HPDE6-E6E7 (cell line): Measurements from ENCODE around the gene XAB2.
A peak's percentile ranks its signal among the peaks of the same experiment; 100 is the strongest.

ENCODE experiments used
- DNase-seq: peaks from one replicate; pipeline ENCODE4 v3.0.0; 2011; ENCODE audit warnings: missing footprints; ENCODE audit errors: extremely low spot score

The XAB2 gene

GRCh38 chr19:7629347-7630054, at the start of gene XAB2, which contains the start of gene PET100:
Gene XAB2, minus strand, starts transcription at chr19:7629545. Its CDS starts 18 bp downstream, at chr19:7629527.
Gene PET100, plus strand, starts transcription at chr19:7629793. Its CDS starts 41 bp downstream, at chr19:7629834.
- peak; percentile 99 for DNase-seq

GRCh38 chr19:7677669-7678311, 48.4 kb upstream of the XAB2 start:
- DNase-seq, result no peak

GRCh38 chr19:7676854-7677253, 47.5 kb upstream of the XAB2 start, which contains the start of gene MCEMP1:
Gene MCEMP1, plus strand, starts transcription at chr19:7677090. Its CDS starts 31 bp downstream, at chr19:7677121.
- DNase-seq, result no peak

GRCh38 chr19:7676376-7676775, 47.0 kb upstream of the XAB2 start:
- no peak for DNase-seq

GRCh38 chr19:7674010-7675005, 45.0 kb upstream of the XAB2 start:
- DNase-seq, result peak; percentile 50

- no peak for DNase-seq
Observed at GRCh38 chr19:7672522-7672921, 43.2 kb upstream of the XAB2 start.

- DNase-seq, result no peak
Observed at GRCh38 chr19:7670790-7671189, 41.4 kb upstream of the XAB2 start.

GRCh38 chr19:7670150-7670783, 40.9 kb upstream of the XAB2 start:
- no peak for DNase-seq

- no peak for DNase-seq
Observed at GRCh38 chr19:7669641-7670040, 40.3 kb upstream of the XAB2 start.

GRCh38 chr19:7668842-7669241, 39.5 kb upstream of the XAB2 start, which contains the start of gene RETN:
Gene RETN, plus strand, starts transcription at chr19:7669049. Its CDS starts 278 bp downstream, at chr19:7669327.
- no peak for DNase-seq

- no peak for DNase-seq
Observed at GRCh38 chr19:7665076-7665475, 35.7 kb upstream of the XAB2 start.

GRCh38 chr19:7663706-7664105, 34.4 kb upstream of the XAB2 start:
- DNase-seq, result no peak

GRCh38 chr19:7662657-7663056, 33.3 kb upstream of the XAB2 start:
- DNase-seq, result no peak

GRCh38 chr19:7661744-7662538, 32.6 kb upstream of the XAB2 start:
- no peak for DNase-seq

- no peak for DNase-seq
Observed at GRCh38 chr19:7658219-7658686, 28.9 kb upstream of the XAB2 start.

- no peak for DNase-seq
Observed at GRCh38 chr19:7657131-7657751, 27.9 kb upstream of the XAB2 start.

- no peak for DNase-seq
Observed at GRCh38 chr19:7655581-7655980, 26.2 kb upstream of the XAB2 start.

- DNase-seq, result no peak
Observed at GRCh38 chr19:7654401-7654800, 25.1 kb upstream of the XAB2 start.

- DNase-seq, result peak; percentile 73
Observed at GRCh38 chr19:7652061-7652641, 22.8 kb upstream of the XAB2 start.

GRCh38 chr19:7650148-7650547, 20.8 kb upstream of the XAB2 start:
- no peak for DNase-seq
